ENCODE results near the gene RBM8A.

GRCh38 chr1:145955436-145955835 lies 28.2 kb upstream of the RBM8A start:
- TF ChIP-seq CTCF (IDR thresholded peaks at IDR 0.05) = no peak
- TF ChIP-seq POLR2A (IDR thresholded peaks at IDR 0.05) = no peak

Data from uterus (tissue), 2 donors.